ENCODE results near the gene CLCNKB. TPM values are rescaled to one million over a fixed set of nuclear protein-coding genes. Genes with fewer than 3 reads are reported as not detected.

The CLCNKB gene
- total RNA-seq (2022) (not detected in 2 replicates), Bru-seq, nascent RNA (not detected), BruChase-seq, experiment 1, labeled RNA remaining after a 2-hour chase (percentile 6 among the genes with signal in this experiment), BruChase-seq, experiment 2, labeled RNA remaining after a 6-hour chase (not detected)
- long read RNA-seq, result 0 reads

DNA sequence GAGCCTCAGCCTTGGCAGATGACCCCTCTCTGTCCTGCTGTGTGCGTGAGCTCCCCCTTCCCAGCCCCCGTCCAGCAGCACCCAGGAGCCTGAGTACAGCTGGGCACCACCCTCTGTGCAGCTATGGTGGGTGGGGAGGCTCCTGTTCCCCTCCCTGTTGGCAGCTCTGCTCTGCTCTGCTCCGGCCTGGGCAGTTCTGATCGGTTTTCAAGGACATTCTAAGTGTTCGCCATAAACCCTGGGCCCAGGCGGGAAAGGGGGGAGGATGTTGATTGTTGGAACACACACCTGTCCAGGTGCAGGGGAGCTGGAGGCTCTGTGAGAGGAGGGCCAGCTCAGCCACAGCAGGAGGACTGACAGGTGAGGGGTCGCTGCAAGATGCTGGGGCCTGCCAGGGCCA lies at the start of gene CLCNKB:
CLCNKB (plus strand) TSS at position 262 of the 400 bp plus-strand sequence. CDS start 711 bp downstream, outside the sequence.
- Mint-ChIP-seq H3K27ac (ENCODE audit: unreplicated experiment) (no peak within 1 kb of the TSS), H3K4me1 (ENCODE audit: low read depth, unreplicated experiment) (no peaks in the 10 kb centered on the region), H3K4me3 (ENCODE audit: unreplicated experiment) (no peak within 1 kb of the TSS), H3K27me3 (ENCODE audit: insufficient read depth, unreplicated experiment) (no peaks in the 10 kb centered on the region), H3K9me3 (ENCODE audit: unreplicated experiment) (no peaks in the 10 kb centered on the region), H3K36me3 (ENCODE audit: insufficient read depth, unreplicated experiment) (no peaks in the 10 kb centered on the region)
- no TSS peak for BruUV-seq (replicated peaks)
- Histone ChIP-seq H3K27me3 (replicated peaks; ENCODE audit: control insufficient read depth, insufficient read depth, low read length) (no peaks in the 10 kb centered on the region), H3K4me3 (ENCODE audit: low read depth, low read length) (no peak within 1 kb of the TSS), H3K9me3 (no peaks in the 10 kb centered on the region), H3K36me3 (ENCODE audit: control insufficient read depth, insufficient read depth, low read length) (no peaks in the 10 kb centered on the region), H3K4me1 (no peaks in the 10 kb centered on the region)
- POLR2A ChIA-PET, result no interaction called here
- TF ChIP-seq, protein P1, sequence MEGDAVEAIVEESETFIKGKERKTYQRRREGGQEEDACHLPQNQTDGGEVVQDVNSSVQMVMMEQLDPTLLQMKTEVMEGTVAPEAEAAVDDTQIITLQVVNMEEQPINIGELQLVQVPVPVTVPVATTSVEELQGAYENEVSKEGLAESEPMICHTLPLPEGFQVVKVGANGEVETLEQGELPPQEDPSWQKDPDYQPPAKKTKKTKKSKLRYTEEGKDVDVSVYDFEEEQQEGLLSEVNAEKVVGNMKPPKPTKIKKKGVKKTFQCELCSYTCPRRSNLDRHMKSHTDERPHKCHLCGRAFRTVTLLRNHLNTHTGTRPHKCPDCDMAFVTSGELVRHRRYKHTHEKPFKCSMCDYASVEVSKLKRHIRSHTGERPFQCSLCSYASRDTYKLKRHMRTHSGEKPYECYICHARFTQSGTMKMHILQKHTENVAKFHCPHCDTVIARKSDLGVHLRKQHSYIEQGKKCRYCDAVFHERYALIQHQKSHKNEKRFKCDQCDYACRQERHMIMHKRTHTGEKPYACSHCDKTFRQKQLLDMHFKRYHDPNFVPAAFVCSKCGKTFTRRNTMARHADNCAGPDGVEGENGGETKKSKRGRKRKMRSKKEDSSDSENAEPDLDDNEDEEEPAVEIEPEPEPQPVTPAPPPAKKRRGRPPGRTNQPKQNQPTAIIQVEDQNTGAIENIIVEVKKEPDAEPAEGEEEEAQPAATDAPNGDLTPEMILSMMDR (IDR thresholded peaks at IDR 0.05; ENCODE audit: insufficient read depth in 1 of 2, low read depth in 1 of 2, low read length in 1 of 2, severe bottlenecking in 1 of 2, unreplicated experiment in 1 of 2), result no peak
- intact Hi-C loops (cut with micrococcal nuclease; ENCODE audit: unreplicated experiment), result no loop called here
- CTCF ChIA-PET, result no interaction called here
- DNase-seq, result no peak

DNA sequence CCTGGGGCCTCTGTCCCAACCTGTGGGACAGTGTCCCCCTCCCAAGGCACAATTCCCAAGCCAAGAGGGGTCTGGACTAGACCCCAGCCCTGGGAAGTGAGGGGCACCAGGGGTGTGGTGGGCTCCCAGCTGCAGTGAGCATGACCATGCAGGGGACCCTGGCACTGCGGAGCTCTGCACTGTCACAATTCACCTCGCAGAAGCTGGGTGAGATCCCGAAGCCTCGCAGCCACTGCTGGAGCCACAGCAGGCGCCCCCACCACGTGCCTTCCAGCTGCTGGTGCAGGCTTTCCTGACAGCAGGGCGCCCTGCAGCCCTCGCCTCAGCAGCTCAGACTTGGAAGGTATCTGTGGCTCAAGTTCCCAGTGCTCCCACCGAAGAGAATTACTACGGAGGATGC lies 49.5 kb upstream of the CLCNKB start:
- Mint-ChIP-seq H3K36me3 (ENCODE audit: insufficient read depth, unreplicated experiment) (no peaks in the 10 kb centered on the region), H3K4me1 (ENCODE audit: low read depth, unreplicated experiment) (no peaks in the 10 kb centered on the region), H3K27me3 (ENCODE audit: insufficient read depth, unreplicated experiment) (no peaks in the 10 kb centered on the region), H3K9me3 (ENCODE audit: unreplicated experiment) (no peaks in the 10 kb centered on the region), H3K27ac (ENCODE audit: unreplicated experiment) (no peak overlapping the region), H3K4me3 (ENCODE audit: unreplicated experiment) (no peak overlapping the region)
- H3K27me3 ChIP-seq (replicated peaks; ENCODE audit: control insufficient read depth, insufficient read depth, low read length), result no peaks in the 10 kb centered on the region
- no peak for DNase-seq
- no peaks in the 10 kb centered on the region for H3K36me3 ChIP-seq (ENCODE audit: control insufficient read depth, insufficient read depth, low read length)
- H3K4me3 ChIP-seq (ENCODE audit: low read depth, low read length), result no peak overlapping the region
- BruUV-seq (replicated peaks), result no TSS peak
- no peaks in the 10 kb centered on the region for H3K4me1 ChIP-seq
- TF ChIP-seq, protein P1 (IDR thresholded peaks at IDR 0.05; ENCODE audit: insufficient read depth in 1 of 2, low read depth in 1 of 2, low read length in 1 of 2, severe bottlenecking in 1 of 2, unreplicated experiment in 1 of 2), result no peak
- no peaks in the 10 kb centered on the region for H3K9me3 ChIP-seq
- CTCF ChIA-PET, result interaction anchor here (1.3 to 2.3 kb wide), 2 partner anchors 19 to 202 kb away, joined by 4 to 6 read pairs; partner anchors contain the start of gene ZBTB17
- intact Hi-C loops (cut with micrococcal nuclease; ENCODE audit: unreplicated experiment), result loop anchor here (1.0 kb wide), 2 partner anchors 179 to 202 kb away; no protein-coding TSS in a partner anchor
- POLR2A ChIA-PET, result no interaction called here

DNA sequence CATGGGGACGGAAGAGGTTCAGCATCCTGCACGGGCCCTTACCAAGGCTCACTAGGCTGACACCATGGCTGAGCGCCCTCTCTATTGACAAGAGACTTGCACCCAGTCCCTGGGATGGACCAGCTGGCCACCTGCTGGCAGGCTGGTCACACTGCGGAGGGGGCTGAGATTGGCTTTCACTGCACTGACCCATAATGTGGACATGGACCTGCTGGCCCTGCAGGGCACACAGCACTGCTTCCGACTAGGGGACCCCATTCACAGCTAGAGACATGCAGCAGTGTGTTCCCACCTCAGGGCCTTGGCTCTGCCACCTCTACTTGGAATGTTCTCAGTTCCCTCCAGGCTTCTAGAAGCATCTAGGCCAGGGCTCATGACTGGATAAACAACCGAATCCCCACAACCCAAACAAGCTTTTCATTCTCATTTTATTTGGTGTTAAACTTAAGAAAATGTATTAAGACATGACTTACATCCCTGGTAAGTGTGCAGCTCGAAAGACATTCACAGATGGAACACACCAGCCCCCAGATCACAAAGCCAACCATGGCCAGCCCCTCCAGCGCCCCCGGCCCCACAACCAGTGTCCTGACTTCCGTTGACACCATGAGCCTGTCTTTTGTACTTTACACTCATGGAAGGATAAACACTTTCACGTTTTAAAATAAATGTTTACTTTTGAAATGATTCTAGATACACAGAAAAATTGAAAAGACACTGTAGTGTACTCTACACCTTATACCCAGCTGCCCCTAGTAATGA lies 48.8 kb upstream of the CLCNKB start:
- no TSS peak for BruUV-seq (replicated peaks)
- TF ChIP-seq, protein P1 (IDR thresholded peaks at IDR 0.05; ENCODE audit: insufficient read depth in 1 of 2, low read depth in 1 of 2, low read length in 1 of 2, severe bottlenecking in 1 of 2, unreplicated experiment in 1 of 2), result peak; percentile 56 to 74
- Mint-ChIP-seq H3K9me3 (ENCODE audit: unreplicated experiment) (no peaks in the 10 kb centered on the region), H3K4me1 (ENCODE audit: low read depth, unreplicated experiment) (no peaks in the 10 kb centered on the region), H3K27ac (ENCODE audit: unreplicated experiment) (no peak overlapping the region), H3K36me3 (ENCODE audit: insufficient read depth, unreplicated experiment) (no peaks in the 10 kb centered on the region), H3K27me3 (ENCODE audit: insufficient read depth, unreplicated experiment) (no peaks in the 10 kb centered on the region), H3K4me3 (ENCODE audit: unreplicated experiment) (no peak overlapping the region)
- Histone ChIP-seq H3K27me3 (replicated peaks; ENCODE audit: control insufficient read depth, insufficient read depth, low read length) (no peaks in the 10 kb centered on the region), H3K4me3 (ENCODE audit: low read depth, low read length) (no peak overlapping the region), H3K9me3 (no peaks in the 10 kb centered on the region), H3K4me1 (no peaks in the 10 kb centered on the region), H3K36me3 (ENCODE audit: control insufficient read depth, insufficient read depth, low read length) (no peaks in the 10 kb centered on the region)
- DNase-seq, result peak; percentile 61 to 67
- ChIA-PET POLR2A (no interaction called here), CTCF (interaction anchor here (0.8 to 2.3 kb wide), 4 partner anchors 19 to 203 kb away, joined by 3 to 6 read pairs (median 4); partner anchors contain the start of gene ZBTB17)
- intact Hi-C loops (cut with micrococcal nuclease; ENCODE audit: unreplicated experiment), result loop anchor here (1.0 kb wide), 2 partner anchors 179 to 202 kb away; no protein-coding TSS in a partner anchor
